ENCODE data around the gene SUN2. TPM values are rescaled to one million over a fixed set of nuclear protein-coding genes. Genes with fewer than 3 reads are reported as not detected.

Gene SUN2
- total and polyA plus RNA-seq, 2 donors (not counting 3 experiments of a cell fraction or from before 2014, with no cell fraction given) = 76.7 to 133 TPM

GRCh38 chr22:38753948-38754750, 1.6 kb downstream of the SUN2 start:
- peak overlapping the region; percentile 94 for H3K4me2 ChIP-seq (ENCODE audit: insufficient read depth, low read length)
- DNase-seq (ENCODE audit: low read depth, low spot score) (peak; percentile 48), FAIRE-seq (peak; percentile 33)
- H3K9me1 ChIP-seq (replicated peaks; ENCODE audit: control insufficient read depth, extremely low read depth, insufficient read depth, low read length) = no peaks in the 10 kb centered on the region
- POLR2A ChIA-PET = no interaction called here
- peaks cover 14% of the 10 kb centered on the region for H3K79me2 ChIP-seq (ENCODE audit: control insufficient read depth, insufficient read depth, low read length)
- H3K9ac ChIP-seq (replicated peaks; ENCODE audit: extremely low read depth, insufficient read depth, low read length) = no peak overlapping the region
- intact Hi-C loops (cut with micrococcal nuclease) = no loop called here
- H3K9me3 ChIP-seq (replicated peaks; ENCODE audit: control insufficient read depth, insufficient read depth, low read length) = no peaks in the 10 kb centered on the region
- H4K20me1 ChIP-seq (replicated peaks; ENCODE audit: control insufficient read depth, extremely low read depth, insufficient read depth, low read length) = no peaks in the 10 kb centered on the region
- no peaks in the 10 kb centered on the region for H3K27me3 ChIP-seq (ENCODE audit: control insufficient read depth in 2 of 2, insufficient read depth in 2 of 2, low read length in 2 of 2)
- H3K36me3 ChIP-seq (ENCODE audit: control insufficient read depth in 2 of 2, extremely low read depth in 1 of 2, insufficient read depth in 2 of 2, low read length in 2 of 2) = peaks cover 7 to 30% of the 10 kb centered on the region in 2 experiments
- H3K27ac ChIP-seq (ENCODE audit: insufficient read depth, low read depth, low read length) = peak overlapping the region; percentile 16
- dilution Hi-C loops (cut with MboI; ENCODE audit: extremely low pct_ligation_motif_present, low sequenced_read_pairs) = no loop called here
- H2AFZ ChIP-seq (ENCODE audit: low read depth, low read length) = no peak overlapping the region
- CTCF ChIA-PET = interaction anchor here (1.1 to 3.1 kb wide), 4 partner anchors 11 to 29 kb away, joined by 6 to 26 read pairs (median 6); no protein-coding TSS in a partner anchor
- peaks cover 22% of the 10 kb centered on the region for H3K4me1 ChIP-seq (ENCODE audit: control insufficient read depth, extremely low read depth, insufficient read depth, low read length)
- H3K4me3 ChIP-seq (replicated peaks in 1 of 3; ENCODE audit: insufficient read depth in 1 of 3, low read depth in 1 of 3, low read length in 3 of 3) = peak overlapping the region in 2 of 3 experiments; percentile 58 to 74
- TF ChIP-seq POLR2AphosphoS5 (IDR thresholded peaks at IDR 0.05; ENCODE audit: insufficient read depth, low read depth, low read length) = no peak
- no peak for TF ChIP-seq GATA2 (IDR thresholded peaks at IDR 0.05; ENCODE audit: insufficient read depth, insufficient read length, low read depth, low read length)
- no peak for TF ChIP-seq EZH2 (IDR thresholded peaks at IDR 0.05; ENCODE audit: borderline replicate concordance, low read depth, low read length, severe bottlenecking)
- no peak for TF ChIP-seq MYC (IDR thresholded peaks at IDR 0.05; ENCODE audit: low read depth, low read length)
- no peak for TF ChIP-seq CTCF (IDR thresholded peaks at IDR 0.05; ENCODE audit: extremely low read depth in 1 of 2, insufficient read depth in 1 of 2, low read depth in 1 of 2, low read length in 2 of 2)
- no peak for TF ChIP-seq JUN (IDR thresholded peaks at IDR 0.05; ENCODE audit: borderline replicate concordance, insufficient read depth, insufficient read length, low read depth)
- TF ChIP-seq FOS (IDR thresholded peaks at IDR 0.05; ENCODE audit: borderline replicate concordance, insufficient read depth, low read length) = no peak
- no peak for TF ChIP-seq MAX (IDR thresholded peaks at IDR 0.05; ENCODE audit: insufficient read depth, insufficient read length)
- no peak for TF ChIP-seq POLR2A (IDR thresholded peaks at IDR 0.05; ENCODE audit: low read depth, low read length)
- TSS peak; percentile 33 for BruUV-seq (replicated peaks)
